Activated naive CD8-positive, alpha-beta T cell treated with anti-CD3 and anti-CD28 coated beads for 36 hours (primary cell): ENCODE measurements around the gene LPP. TPM values are rescaled to one million over a fixed set of nuclear protein-coding genes. Genes with fewer than 3 reads are reported as not detected.

ENCODE experiments used
- DNase-seq: peaks from one replicate; pipeline ENCODE4 v3.0.0; 2021
- H3K27ac Mint-ChIP-seq: one replicate; pipeline ENCODE4 v1.8.0; 2022; ENCODE audit warnings: mild to moderate bottlenecking, moderate library complexity, mixed read lengths
- H3K27me3 Mint-ChIP-seq: one replicate; pipeline ENCODE4 v1.8.0; 2022; ENCODE audit warnings: mild to moderate bottlenecking, mixed read lengths
- H3K36me3 Mint-ChIP-seq: one replicate; pipeline ENCODE4 v1.8.0; 2021; ENCODE audit warnings: mild to moderate bottlenecking, mixed read lengths
- H3K4me1 Mint-ChIP-seq: one replicate; pipeline ENCODE4 v1.8.0; 2021; ENCODE audit warnings: mixed read lengths
- H3K4me3 Mint-ChIP-seq: one replicate; pipeline ENCODE4 v1.8.0; 2022; ENCODE audit warnings: mild to moderate bottlenecking, moderate library complexity, mixed read lengths
- H3K9me3 Mint-ChIP-seq: one replicate; pipeline ENCODE4 v1.8.0; 2022; ENCODE audit warnings: mixed read lengths
- total RNA-seq, 2 experiments: library from RNA; stranded (reverse); gene quantifications; one replicate each; pipeline ENCODE4 v1.2.3, GENCODE V29; 2021

The LPP gene
- total RNA-seq, 2 experiments from 2014 or later = 15.0 to 15.3 TPM

DNA sequence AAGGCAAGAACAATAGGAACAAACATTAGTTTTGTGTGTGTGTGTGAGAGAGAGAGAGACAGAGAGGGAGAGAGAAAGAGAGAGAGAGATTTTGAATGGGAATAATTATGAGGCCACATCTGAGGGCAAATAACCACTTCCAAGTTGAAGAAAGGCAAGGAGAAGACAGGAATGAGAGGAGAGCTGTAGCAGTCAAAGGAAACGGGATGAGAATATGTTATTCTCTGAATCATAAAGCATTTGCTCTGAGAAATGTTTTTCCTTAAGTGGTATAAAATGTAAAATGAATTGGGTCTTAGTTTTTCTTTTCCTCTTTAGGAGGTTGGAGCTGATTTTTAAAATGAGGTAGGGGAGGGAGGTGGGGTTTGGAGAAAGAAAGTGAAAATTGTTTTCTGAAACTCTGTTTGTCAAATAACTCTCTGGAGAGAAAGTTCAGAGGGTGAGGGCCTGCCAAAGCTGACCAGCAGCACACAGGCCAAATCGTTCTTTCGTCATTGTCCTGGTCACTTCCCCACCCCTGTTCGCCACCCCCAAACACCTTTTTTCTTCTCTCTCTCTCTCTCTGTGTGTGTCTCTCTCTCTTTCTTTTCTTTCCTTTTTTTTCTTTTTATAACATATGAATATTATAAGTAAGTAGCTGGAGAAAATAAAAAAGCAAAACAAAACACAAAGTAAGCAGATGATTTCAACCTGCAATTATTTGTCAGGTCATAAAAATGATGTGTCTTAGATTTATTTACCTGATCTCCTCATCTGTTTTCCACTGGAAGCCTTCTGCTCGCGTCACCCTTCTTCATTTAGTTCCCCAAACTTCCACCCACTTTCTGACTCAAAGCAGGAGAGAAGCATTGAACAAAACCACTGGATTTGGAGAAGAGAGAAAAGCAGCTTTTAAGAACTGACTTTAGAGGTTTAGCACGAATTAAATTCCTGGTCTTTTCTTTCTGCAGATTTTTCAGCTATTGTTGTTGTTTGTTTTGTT lies 110.6 kb downstream of the LPP start:
- Mint-ChIP-seq H3K27me3 (no peaks in the 10 kb centered on the region), H3K9me3 (no peaks in the 10 kb centered on the region), H3K4me1 (no peaks in the 10 kb centered on the region), H3K36me3 (no peaks in the 10 kb centered on the region), H3K4me3 (no peak overlapping the region), H3K27ac (no peak overlapping the region)
- no peak for DNase-seq

DNA sequence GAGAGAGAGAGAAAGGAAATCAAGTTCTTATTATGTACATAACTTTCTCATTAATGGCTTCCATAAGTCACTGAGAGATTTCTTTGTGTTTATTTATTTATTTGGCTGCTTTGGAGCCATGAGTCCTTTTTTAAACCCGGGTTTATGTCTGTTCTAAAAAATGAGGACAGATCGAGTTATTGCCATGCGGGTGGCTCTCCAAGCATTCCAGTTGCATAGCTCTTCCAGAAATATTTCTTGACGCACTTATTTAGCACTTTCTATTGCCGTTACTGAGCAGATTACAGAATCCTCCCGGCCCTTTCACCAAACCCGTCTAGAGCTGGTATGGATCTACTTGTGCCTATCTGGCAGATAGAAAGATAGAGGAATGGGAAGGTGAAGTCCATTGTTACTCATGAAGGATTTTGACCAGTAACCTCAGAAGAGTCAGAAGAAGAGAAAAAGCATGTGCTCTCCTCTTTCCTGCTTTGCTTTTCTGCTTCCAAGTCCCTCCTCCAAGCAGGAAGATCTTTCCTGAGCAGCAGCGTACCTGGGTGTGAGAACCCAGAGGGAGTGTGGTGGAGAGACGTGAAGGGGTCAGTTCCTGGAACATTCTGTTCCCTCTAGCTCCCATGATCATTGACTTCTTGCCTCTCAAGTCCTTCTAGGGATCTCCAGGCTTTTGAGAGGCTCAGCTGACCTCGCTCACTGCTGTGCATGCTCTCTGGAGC lies 112.8 kb downstream of the LPP start:
- H3K9me3 Mint-ChIP-seq = no peaks in the 10 kb centered on the region
- DNase-seq = no peak
- H3K27me3 Mint-ChIP-seq = no peaks in the 10 kb centered on the region
- H3K36me3 Mint-ChIP-seq = peaks cover 7% of the 10 kb centered on the region
- no peak overlapping the region for H3K27ac Mint-ChIP-seq
- peaks cover 14% of the 10 kb centered on the region for H3K4me1 Mint-ChIP-seq
- no peak overlapping the region for H3K4me3 Mint-ChIP-seq

DNA sequence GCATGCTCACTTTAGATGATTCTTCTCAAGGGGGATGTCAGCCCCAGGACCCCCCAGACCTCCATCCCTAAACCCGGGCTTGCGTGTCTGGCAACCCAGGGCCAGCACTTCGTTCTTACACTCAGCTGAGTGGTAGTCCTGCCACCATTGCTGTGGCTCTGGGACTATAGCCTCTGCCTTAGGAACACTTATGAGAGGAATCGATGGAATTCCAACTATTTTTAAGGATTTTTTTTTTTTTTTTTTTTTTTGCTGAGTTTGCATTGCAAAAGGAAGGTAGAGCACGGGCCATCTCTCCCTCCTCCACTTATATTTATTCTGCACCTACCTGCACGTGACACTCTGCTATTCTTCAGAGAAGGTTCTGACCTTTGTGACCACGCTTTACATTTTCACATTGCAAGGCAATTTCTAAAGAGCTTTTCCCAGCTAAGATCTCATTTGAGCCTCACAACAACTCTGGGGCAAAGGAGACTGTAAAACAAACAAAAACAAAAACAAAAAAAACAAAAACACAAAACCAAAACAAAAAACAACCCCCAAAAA lies 113.9 kb downstream of the LPP start:
- Mint-ChIP-seq H3K27ac (no peak overlapping the region), H3K27me3 (no peaks in the 10 kb centered on the region), H3K9me3 (no peaks in the 10 kb centered on the region), H3K4me1 (peaks cover 21% of the 10 kb centered on the region), H3K4me3 (no peak overlapping the region), H3K36me3 (peaks cover 8% of the 10 kb centered on the region)
- no peak for DNase-seq

DNA sequence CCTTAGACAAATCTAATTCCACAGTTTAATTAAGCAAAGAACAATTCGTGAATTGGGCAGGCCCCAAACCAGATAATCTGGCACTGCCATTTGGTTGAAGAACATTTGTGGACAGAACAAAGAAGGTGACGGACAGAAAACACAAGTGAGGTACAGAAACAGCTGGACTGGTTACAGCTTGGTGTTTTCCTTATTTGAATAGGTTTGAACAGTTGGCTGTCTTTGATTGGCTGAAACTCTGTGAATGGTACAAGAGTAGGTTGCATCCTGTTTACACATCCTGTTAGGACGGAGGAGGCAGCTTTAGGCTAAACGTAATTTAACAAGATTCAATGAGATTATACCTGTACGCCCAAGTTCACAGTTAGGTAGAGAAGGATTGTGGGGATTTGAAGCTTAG lies 114.4 kb downstream of the LPP start:
- no peaks in the 10 kb centered on the region for H3K27me3 Mint-ChIP-seq

DNA sequence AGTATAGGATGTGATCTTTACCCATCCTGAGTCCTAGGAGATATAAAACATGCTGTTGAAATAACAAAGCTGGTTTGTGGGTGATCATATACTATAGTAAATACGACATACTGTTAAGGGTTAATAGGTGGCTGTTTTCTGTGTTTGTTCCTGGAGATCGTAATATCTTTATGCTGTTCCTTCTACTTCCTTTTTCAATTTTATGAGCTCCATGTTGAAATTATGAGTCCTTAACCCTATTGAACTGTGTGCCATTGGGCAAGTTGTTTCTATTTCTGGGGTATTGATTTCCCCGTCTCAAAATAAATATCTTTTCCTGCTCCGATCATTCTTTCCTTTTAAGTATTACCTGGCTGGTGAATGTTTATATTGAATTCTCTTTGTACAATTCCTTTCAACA lies 115.1 kb downstream of the LPP start:
- Mint-ChIP-seq H3K4me1 (peaks cover 26% of the 10 kb centered on the region), H3K27ac (no peak overlapping the region), H3K27me3 (no peaks in the 10 kb centered on the region), H3K36me3 (peaks cover 8% of the 10 kb centered on the region), H3K4me3 (no peak overlapping the region), H3K9me3 (no peaks in the 10 kb centered on the region)
- no peak for DNase-seq

More for the DNA sequence above, 114.4 kb downstream of the LPP start:
- no peaks in the 10 kb centered on the region for H3K9me3 Mint-ChIP-seq
- no peak overlapping the region for H3K4me3 Mint-ChIP-seq
- H3K27ac Mint-ChIP-seq = no peak overlapping the region
- no peak for DNase-seq
- H3K4me1 Mint-ChIP-seq = peaks cover 24% of the 10 kb centered on the region
- H3K36me3 Mint-ChIP-seq = peaks cover 8% of the 10 kb centered on the region

DNA sequence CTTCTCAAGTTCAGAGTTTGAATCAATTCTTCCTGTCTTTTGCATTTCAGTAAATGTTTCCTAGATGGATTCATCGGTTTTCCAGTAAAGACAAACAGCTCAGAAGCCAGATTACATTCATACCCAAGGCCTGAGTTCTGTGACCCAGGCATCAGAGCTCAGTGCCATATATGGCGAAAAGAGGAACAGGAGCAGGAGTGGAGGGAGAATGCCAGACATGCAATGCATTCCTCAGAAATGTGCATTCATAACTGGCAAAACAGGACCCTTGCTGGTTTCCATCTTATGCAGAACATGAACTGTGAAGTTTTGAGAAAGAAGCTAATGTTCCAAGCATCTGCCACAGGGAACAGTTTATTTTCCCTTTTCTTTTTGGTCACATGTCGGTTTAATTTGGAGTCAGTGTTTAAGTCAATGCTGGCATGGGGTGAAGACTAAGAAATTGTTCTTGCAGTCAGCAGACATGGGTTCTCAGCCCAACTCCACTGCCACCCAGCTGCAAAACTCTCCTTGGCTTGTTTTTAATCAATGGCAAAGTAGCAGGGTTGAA lies 116.5 kb downstream of the LPP start:
- no peak overlapping the region for H3K27ac Mint-ChIP-seq
- H3K4me1 Mint-ChIP-seq = peaks cover 29% of the 10 kb centered on the region

DNA sequence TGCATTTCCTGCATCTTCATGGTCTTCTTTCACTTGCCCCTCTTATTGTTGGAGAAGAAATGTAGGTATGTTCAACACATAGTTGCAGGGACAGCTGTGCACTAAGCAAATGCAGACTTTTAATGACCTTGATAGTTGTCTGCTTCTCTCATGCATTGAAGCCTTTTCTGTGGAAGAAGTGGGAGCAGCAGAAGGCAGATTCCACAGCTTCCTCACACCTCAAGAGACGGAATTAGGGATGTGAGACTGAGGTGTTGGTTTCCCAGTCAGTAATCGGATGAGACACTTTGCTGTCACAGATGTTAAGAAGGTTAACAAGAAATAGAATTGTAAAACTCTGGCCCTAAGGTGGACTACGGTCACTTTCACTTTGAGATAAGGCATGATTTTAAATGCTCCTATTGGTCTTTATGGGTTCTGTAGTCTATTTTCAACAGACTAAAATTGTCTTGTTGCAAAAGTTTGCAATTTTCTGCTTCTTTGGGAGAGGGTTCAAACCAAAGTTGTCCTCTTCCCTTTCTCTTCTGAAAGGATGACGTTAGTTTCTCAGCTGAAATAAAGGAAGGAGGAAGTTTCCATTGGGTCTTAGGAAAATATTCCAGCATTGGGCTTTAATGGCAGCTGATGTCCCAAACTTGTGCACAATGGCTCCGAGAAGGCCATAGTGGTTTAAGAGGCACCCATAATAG lies 117.4 kb downstream of the LPP start:
- Mint-ChIP-seq H3K4me1 (peaks cover 29% of the 10 kb centered on the region), H3K27ac (no peak overlapping the region), H3K4me3 (no peak overlapping the region), H3K9me3 (no peaks in the 10 kb centered on the region), H3K27me3 (no peaks in the 10 kb centered on the region), H3K36me3 (peaks cover 12% of the 10 kb centered on the region)
- DNase-seq = no peak

More for the DNA sequence above, 116.5 kb downstream of the LPP start:
- no peak for DNase-seq
- no peaks in the 10 kb centered on the region for H3K27me3 Mint-ChIP-seq
- H3K4me3 Mint-ChIP-seq = no peak overlapping the region
- H3K36me3 Mint-ChIP-seq = peaks cover 8% of the 10 kb centered on the region
- H3K9me3 Mint-ChIP-seq = no peaks in the 10 kb centered on the region

DNA sequence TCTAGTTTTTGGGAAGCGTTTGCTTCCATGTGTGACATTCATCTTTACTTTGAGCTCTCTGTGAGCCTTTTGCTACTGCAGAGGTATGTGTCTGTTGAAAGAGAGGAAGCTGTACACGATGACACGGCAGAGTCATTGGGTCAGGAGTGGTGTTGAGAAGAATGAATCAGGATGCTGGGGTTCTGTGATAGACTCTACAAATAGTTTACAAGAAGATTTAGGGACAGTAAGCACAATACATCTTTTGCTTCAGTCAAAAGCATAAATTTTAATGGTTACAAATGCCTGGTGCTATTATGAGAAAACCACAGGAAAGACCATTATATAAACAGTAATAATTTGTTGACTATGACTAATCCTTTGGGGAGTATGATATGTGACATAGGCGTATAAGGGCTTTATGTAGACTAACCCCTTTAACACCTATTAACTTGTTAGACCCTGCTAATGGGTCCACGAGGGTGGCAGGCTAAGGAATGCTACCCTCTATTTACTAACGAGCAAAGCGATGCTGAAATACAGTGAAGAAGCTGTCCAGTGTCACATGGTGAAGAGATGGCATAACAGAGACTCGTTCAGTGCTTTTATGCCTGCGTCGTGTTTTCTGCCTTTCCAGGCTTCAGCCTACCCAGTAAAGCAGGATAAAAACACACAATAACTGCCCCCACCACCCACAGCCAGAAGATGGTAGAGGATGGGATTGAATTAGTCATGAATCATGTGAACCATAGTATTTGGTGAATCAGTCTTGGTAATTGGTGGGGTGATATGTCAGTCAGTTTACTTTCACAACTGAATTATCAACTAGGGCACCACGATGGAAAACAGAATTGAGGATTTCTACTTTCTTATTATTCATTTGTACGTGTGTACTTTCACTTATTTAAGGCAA lies 118.8 kb downstream of the LPP start:
- Mint-ChIP-seq H3K4me3 (no peak overlapping the region), H3K9me3 (no peaks in the 10 kb centered on the region), H3K27ac (no peak overlapping the region), H3K36me3 (peaks cover 12% of the 10 kb centered on the region), H3K27me3 (no peaks in the 10 kb centered on the region), H3K4me1 (peaks cover 29% of the 10 kb centered on the region)
- DNase-seq = no peak

DNA sequence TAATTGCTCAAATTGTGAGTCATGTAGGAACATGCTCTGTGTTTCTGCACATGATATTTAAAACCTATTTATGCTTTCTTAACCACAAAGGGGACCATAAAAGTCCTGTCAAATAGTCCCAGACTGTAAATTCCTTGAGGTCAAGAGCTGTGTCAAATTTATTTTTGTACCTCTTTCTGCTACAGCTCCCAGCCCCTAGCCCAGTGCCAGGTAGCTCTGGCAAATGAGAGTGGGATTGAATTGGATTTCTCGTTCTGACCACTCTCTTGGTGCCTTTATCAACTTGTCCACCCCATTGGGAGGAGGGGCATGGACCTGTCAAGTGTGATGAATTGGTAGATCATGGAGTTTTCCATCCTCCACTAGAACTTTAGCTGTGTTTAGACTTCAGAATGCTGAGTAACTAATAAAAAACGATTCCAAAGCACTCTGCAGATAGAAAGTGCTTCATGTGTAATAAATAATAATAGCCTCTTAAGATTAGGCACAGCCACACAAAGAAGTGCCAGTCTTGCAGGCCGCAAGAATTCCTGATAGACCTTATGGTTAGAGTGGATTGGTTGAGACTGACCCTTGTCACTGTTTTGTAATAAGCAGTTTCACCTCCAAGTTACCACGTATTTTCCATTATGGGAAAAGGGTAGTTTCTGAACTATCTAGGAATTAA lies 120.4 kb downstream of the LPP start:
- peaks cover 30% of the 10 kb centered on the region for H3K4me1 Mint-ChIP-seq
- H3K27me3 Mint-ChIP-seq = no peaks in the 10 kb centered on the region
- H3K9me3 Mint-ChIP-seq = no peaks in the 10 kb centered on the region
- H3K36me3 Mint-ChIP-seq = peaks cover 12% of the 10 kb centered on the region
- DNase-seq = no peak
- H3K27ac Mint-ChIP-seq = no peak overlapping the region
- H3K4me3 Mint-ChIP-seq = no peak overlapping the region

DNA sequence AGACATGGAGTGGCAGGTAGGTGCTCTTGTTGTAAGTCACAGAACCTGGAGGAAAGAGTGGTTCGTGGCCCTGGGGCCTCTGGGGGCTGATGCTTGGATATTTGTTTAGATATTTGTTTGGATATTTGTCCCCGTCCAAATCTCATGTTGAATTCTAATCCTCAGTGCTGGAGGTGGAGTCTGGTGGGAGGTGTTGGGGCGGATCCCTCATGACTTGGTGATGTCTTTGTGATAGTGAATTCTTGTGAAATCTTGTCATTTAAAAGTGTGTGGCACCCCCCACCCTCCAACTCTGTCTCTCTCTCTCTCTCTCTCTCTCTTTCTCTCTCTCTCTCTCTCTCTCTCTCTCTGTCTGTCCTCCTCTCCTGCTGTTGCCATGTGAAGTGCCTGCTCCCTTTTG lies 122.4 kb downstream of the LPP start:
- no peak for DNase-seq
- Mint-ChIP-seq H3K27me3 (no peaks in the 10 kb centered on the region), H3K36me3 (peaks cover 8% of the 10 kb centered on the region), H3K4me3 (no peak overlapping the region), H3K27ac (no peak overlapping the region), H3K4me1 (peaks cover 26% of the 10 kb centered on the region), H3K9me3 (no peaks in the 10 kb centered on the region)

DNA sequence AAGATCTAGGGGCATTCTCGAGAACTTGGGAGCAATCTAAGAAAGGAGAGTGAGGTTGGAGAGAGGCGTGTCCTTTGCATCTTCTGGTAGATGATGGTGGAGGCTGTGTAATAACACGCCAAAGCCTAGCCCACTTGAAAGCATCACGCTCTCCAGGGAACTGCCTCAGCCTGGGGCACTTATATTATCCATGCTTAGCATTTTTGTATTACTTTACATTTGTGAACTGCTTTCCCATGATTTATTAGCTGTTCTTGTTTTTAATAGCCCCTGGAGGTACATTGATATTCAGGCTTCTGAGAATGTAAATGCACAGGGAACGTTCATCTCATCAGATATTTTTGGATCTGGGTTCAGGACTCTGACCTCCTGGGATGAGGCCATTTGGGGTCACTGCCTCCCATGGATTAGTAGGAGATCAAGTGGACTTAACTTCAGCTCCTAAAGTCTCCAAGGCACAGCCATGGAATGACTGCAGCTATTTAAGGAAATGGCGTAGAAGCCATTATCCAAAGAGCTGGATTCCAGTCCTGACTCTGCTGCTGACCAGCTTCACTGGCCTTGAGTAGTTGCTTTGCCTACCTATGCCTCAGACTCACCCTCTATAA lies 124.9 kb downstream of the LPP start:
- H3K27me3 Mint-ChIP-seq = no peaks in the 10 kb centered on the region
- H3K4me1 Mint-ChIP-seq = peaks cover 23% of the 10 kb centered on the region
- H3K36me3 Mint-ChIP-seq = peaks cover 7% of the 10 kb centered on the region
- no peak for DNase-seq
- no peak overlapping the region for H3K27ac Mint-ChIP-seq
- no peaks in the 10 kb centered on the region for H3K9me3 Mint-ChIP-seq
- H3K4me3 Mint-ChIP-seq = no peak overlapping the region

DNA sequence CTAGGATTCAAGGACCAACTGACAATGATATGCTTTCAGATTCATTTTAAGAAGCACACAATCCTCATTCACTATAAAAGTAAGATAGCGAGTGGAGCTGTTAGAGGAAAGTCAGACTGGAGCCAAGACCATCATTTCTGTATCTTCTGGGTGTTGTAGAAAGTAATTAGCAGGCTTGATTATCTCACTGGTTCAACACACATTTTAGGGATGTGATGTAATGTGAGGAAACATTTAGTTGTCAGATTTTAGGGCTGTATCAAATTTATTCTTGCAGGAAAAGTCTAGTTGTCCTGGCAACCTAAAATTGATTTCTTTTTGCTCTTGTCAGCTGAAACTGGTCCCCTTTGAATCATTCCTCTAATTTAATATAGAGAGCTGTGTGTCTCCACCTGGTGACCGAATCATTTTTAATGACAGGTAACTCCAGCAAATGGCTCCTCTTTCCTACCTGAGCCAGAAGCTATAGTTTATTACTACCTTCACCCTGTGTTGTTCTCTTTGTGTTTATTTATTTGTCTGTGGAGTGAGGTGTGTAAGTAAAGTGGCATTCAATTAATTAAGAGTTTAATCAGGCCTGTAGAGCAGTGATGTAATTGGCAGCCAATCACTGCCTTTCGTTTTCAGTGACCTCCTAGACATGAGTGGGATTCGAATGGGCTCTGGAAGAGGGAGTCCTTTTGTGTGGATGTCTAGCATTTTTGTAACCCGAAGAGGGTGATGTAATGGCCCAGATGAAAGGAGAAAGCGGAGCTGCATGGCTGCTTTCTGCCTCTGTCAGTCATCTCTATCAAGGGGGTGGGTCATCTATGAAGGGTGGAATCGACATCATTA lies 125.8 kb downstream of the LPP start:
- no peak overlapping the region for H3K27ac Mint-ChIP-seq
- H3K4me1 Mint-ChIP-seq = peaks cover 27% of the 10 kb centered on the region
- H3K27me3 Mint-ChIP-seq = no peaks in the 10 kb centered on the region
- H3K36me3 Mint-ChIP-seq = peaks cover 7% of the 10 kb centered on the region
- no peaks in the 10 kb centered on the region for H3K9me3 Mint-ChIP-seq
- no peak overlapping the region for H3K4me3 Mint-ChIP-seq
- DNase-seq = no peak
